ENCODE measurements around the gene LRAT.
"Not testable (repeated sequence)": the region's sequence is repeated elsewhere in the genome, so short reads cannot be mapped to it uniquely, and the experiment has no call there.

The LRAT gene

DNA sequence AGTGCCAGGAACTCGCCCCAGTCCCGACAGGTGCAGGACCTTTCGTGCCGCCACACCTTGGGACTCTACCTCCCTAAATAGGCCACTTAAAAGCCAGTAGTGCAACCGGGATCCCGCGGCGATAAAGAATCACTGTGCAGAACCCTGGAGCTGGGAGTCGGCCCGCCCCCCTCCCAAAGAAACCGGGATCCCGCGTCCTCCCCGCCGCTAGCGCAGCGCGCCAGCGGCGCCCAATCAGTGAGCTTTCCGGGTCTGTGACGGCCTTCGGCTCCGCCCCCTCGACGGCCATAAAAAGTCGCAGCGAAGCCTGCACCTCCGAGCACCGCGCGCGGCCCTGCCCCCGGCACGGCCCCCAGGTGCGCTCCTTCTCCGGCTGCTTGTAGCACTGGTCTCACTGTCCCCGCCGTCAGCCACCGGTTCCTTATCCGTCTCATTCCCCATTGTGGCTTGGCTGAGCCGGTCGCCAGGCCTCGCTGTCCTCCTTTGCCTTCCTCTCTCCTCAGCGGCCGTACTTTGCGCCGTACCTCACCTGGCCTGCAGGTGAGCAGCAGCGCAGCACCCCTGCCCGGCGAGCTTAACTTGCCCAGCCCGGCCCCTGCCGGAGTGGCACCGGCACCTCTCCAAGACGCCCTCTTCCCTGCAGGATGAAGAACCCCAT lies at the start of gene LRAT:
TSS of gene LRAT (plus strand) at position 318 of the 658 bp plus-strand sequence. CDS start at position 645, 327 bp downstream.
- peak in 1 of 2 donors; percentile 71 for ATAC-seq

- no peak for ATAC-seq
These were observed 35.9 kb upstream of the LRAT start for GRCh38 chr4:154707877-154708276.

GRCh38 chr4:154709550-154709949 lies 34.2 kb upstream of the LRAT start:
- ATAC-seq: no peak

GRCh38 chr4:154711522-154711921 lies 32.3 kb upstream of the LRAT start:
- ATAC-seq: no peak

DNA sequence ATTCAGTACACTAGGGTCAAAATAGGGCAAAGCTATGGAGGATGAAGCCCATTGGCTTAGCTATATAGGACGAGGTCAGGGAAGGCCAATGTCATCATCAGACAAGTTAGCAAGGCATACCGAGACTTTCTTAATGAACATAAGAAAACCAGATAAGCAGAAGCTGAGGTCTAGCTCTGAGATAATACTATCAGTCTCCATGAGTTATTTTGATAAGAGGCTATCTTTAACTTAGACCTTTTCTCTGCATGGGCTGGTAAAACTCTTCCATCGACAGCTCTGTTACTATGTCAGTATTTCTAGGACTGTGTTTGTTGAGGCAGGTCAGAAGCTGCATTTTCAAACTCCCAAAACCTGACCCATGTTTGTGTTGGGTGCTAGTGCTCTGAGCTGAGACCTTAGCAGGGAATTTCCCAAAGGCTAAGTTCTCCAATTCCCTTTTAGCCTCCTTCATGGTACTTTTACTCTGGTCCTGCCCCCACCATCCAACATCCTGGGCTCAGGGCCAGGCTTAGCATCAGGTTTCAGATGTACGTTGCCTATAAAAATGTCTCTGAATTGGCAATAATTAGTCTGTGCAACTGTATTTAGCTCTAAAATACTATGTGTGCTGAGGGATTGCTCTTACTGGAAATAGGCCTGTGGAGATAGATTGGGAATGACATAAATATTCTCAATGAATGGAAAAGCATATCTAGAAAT lies 29.3 kb upstream of the LRAT start:
- ATAC-seq: no peak

DNA sequence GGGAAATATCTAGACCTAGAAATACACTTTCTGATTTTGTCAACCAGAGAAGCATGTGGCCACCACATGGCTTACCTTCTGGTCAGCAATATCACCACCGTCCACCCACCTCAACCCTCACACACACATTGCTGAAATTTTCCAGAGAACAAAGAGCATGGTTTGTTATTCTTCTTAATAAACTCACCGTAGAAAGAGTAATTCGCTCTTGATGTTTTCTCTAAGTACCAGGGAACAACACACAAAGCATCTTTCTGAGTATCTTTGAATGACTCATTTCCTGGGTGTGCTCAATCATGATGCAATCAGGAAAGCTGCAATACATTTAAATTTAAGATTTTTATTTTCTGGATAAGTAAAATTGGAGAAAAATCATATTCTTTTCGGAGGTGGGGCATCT lies 24.7 kb upstream of the LRAT start:
- no peak for ATAC-seq

DNA sequence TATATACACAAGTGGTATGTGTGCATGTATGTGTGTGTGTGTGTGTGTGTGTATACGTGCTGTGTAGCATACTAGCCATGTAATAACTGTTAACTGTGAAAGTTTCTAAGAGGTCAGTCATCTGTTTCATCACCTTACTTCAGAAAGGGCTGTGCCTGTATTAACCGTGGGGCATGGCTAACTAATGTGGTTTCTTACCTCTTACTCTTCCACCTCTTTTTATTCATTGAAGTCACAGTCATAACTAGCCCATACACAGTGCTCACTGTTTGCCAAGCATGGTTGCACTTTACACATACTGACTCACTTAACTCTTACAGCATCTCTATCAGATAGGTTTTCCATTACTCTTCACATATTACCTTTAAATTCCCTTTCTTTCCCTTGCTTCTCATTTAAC lies 23.7 kb upstream of the LRAT start:
- ATAC-seq: peak; percentile 9 to 51

- ATAC-seq: no peak
These were observed 23.1 kb upstream of the LRAT start for GRCh38 chr4:154720618-154721267.

DNA sequence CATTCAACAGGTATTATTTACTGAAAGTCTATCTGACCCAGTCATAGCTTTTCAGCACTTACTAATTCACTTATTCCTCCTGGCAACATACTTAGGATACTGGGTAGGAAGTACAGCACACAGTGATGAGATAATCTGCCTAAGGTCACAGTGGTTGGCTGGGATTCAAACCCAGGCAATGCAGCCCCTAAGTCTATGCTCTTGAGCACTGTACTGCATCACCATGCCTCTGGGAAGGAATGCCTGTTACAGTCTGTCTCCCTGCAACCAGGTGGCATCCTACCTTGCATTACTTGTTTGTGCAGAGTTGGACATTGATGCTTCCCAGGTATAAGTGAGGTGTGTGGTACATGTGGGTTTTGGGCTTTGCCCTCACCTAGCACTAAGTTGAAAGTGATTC lies 21.5 kb upstream of the LRAT start:
- ATAC-seq: no peak

GRCh38 chr4:154723601-154724000 lies 20.2 kb upstream of the LRAT start:
- not testable (repeated sequence) for ATAC-seq

- ATAC-seq: no peak
These were observed 16.3 kb upstream of the LRAT start for GRCh38 chr4:154727540-154727939.

- no peak for ATAC-seq
These were observed 12.0 kb upstream of the LRAT start for GRCh38 chr4:154731756-154732155.

DNA sequence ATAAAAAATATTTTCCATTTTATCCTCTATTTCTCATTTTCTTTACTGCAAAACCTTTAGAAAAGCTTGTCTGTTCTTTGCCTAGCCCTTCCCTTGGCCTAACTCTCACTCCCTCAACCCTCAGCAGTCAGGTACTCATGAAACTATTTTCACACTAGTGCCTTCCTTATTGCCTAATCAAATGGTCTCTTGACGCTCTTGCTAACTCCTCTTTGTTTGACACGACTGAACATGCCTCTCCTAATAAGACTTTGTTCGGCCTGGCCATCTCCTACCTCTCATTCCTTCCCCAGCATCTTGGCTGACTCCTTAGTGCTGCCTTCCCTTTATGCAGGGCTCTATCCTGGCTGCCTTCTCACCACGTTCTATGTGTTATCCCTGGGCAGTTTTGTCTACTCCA lies 11.1 kb upstream of the LRAT start:
- ATAC-seq: no peak

DNA sequence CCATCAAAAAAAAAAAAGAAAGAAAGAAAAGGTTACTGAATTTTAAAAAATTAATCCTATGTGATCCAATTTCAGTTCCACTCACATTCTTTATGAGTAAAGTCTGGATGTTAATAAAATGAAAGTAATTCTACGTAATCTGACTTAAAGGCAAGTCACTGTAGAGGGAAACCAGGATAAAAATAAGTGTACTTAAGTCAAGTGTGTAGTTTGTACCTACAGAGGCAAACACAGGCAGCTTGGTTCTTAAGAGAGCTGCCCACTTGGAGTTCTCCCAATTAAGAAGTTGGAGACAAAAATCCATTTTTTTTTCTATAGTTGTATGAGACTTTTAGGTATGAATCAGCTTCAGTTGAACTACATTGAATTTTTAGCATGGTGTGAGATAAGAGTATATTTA lies 7.0 kb upstream of the LRAT start:
- ATAC-seq: no peak

GRCh38 chr4:154738426-154738825 lies 5.4 kb upstream of the LRAT start:
- no peak for ATAC-seq

DNA sequence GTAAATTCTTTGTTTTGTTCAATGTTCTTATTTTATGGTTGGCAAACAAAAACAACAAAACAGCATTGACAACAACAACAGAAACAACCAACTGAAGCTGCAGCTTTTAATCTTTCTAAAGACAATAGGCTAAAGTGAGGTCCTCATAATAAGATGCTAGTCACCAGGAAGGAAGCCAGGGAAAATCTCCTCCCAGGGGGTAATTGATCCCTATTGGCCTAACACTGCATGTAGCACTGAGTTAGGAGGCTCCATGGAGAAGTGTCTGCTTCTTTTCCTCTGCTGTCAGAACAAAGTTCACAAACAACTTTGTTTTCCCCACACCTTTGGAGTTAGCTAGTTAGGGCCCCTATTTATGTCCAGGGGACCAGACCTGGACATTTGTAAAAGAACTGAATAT lies 4.7 kb upstream of the LRAT start:
- ATAC-seq: no peak

- ATAC-seq: no peak
These were observed 3.3 kb upstream of the LRAT start for GRCh38 chr4:154740462-154740861.

GRCh38 chr4:154741131-154741665 lies 2.6 kb upstream of the LRAT start:
- ATAC-seq: no peak

DNA sequence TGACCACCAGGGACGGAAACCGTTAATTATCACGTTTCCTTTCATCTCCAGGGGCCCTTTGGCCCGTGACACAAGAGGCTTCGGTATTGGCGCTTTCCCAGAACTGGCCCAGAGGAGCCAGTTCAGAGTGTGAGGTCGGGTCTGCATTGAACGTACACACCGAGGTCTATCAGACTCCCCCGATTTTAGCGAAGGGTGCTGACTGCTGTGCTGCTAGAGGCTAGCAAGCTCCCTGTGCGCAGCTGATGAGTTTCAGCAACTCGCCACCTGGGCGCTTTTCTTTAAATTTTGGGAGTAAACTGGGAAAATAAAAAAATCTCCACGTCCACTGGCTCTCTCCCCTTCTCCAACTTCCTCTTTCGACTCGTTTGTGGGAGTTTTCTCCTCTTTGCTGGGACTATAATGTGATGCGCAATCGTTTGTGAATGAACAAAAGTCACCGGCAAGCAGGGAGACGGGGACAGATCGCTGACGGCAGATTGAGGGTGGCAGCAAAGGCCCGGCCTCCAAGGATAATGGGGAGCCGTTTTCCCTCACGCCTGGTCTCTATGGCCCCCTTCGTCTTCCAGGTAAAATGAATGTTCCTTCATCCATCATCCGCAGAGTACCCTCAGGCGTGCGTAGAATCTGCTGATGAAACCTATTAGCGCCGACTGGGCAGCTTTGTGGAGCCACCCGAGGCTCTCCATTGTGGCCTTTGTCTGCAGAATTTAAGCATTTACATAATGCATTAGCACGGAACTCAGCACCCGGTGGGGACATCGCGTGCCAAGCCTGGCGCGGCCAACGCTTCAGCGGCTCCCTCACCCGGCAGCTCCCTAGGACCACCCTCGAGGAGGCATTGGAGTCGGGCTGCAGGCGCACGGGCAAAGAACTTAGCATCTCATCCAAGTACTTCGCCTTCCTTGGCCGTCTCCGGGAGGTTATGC lies 1.6 kb upstream of the LRAT start:
- no peak for ATAC-seq

DNA sequence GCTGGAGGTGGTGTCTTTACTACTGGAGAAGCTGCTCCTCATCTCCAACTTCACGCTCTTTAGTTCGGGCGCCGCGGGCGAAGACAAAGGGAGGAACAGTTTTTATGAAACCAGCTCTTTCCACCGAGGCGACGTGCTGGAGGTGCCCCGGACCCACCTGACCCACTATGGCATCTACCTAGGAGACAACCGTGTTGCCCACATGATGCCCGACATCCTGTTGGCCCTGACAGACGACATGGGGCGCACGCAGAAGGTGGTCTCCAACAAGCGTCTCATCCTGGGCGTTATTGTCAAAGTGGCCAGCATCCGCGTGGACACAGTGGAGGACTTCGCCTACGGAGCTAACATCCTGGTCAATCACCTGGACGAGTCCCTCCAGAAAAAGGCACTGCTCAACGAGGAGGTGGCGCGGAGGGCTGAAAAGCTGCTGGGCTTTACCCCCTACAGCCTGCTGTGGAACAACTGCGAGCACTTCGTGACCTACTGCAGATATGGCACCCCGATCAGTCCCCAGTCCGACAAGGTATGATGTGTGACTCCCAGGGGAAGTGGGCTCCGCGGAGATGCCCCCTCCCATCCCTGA lies 634 bp downstream of the LRAT start:
- ATAC-seq: no peak

DNA sequence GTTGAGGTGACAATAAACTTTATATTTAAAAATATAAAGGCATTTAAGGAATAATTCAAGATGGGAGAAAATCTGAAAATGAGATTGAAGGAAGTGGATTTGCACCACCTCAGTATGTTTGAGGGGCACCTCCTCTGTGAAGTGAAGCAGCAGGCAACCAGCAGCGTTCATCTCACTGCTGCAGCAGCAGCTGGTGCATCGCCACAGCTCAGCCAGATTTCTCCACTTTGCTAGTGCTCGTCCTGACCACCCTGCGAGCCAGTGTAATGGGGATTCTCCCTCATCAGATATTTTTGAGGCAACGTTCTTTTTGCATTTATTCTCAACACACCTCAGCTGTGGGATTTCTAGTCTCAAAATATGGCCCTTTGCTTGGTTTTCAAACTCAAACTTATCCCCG lies 13.9 kb downstream of the LRAT start:
- no peak for ATAC-seq

- ATAC-seq: no peak
These were observed 17.1 kb downstream of the LRAT start for GRCh38 chr4:154760895-154761294.
